K562 treated with DMSO at 1 percent for 24 hours (cell line): ENCODE results near the gene ANHX. TPM values are rescaled to one million over a fixed set of nuclear protein-coding genes. Genes with fewer than 3 reads are reported as not detected.

Experiments
- total RNA-seq: library from RNA; unstranded; fragments of 300-600 nt; gene quantifications from 2 replicates; pipeline ENCODE4 v1.2.3, GENCODE V29; 2022; ENCODE audit warnings: low read depth; ENCODE audit not compliant: insufficient read depth

ANHX gene
- not detected in 2 replicates for total RNA-seq

DNA sequence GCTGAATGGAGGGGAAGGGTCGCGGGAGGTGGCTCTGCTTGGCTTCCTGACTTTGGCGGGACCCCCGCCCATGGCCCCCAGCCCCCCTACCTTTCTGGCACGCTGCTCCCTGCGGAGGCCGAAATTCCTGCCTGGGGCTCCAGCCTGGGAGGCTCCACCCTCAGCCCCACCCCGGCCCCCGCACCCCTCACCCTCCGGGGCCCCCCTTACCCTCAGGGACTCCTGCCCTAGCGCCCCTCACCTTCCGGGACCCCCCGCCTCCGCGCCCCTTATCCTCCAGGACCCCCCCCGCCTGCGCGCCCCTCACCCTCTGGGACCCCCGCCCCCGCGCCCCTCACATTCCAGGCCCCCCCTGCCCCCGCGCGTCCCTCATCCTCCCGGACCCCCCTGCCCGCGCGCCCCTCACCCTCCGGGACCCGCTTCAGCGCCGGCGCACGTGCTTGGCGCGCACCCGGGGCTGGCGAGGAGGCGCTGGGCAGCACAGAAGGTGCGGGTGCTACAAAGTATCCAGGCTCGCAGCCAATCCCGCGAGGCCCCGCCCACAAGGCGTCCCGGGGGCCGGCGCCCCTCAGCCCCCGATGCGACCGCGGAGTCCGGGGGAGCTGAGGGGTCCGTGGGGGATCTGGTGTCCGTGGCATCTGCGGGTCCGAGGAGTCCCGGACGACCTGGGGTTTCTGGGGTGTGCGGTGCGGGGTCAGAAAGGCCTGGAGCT, at the start of gene ANHX:
ANHX (minus strand) TSS at position 477 of the 712 bp plus-strand sequence. CDS start 1,521 bp downstream, outside the sequence.

DNA sequence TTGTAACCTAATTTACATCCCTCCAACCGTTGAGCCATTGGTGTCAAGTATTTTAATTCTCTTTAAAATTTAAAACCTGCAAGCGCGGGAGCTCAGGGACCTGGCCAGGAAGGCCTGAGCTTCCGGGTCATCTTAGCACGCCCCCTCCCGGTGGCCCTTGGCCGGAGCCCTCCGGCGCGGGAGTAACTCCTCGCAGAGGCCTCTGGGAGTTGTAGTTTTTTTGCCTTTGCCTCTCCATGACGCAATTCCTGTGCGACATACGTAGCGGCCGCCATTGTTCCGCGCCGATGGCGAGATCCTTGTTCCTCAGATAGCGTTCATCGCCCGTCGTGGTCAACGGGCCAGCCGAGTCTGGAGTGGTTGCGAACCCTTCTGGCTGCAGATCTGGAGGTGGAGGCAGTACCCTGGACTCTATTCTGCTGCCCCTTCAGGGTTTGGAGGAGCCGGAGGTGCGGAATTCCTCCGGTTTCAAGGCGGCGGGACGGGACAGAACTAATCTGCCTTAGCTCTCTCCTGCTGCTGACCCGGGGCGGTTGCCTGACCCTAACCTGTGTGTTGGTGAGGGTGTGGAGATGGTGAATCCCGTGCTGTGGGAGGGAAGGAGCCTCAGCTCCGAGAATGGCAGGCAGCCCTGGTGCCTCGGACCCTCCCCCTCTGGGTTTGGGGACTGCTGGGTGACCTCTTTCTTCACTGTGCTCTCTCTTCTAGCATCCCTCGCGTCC, 54.3 kb downstream of the ANHX start, which contains the start of gene ZNF268:
ZNF268 (plus strand) TSS at position 258 of the 722 bp plus-strand sequence. CDS start 503 bp downstream, outside the sequence.

Other genes with a start within 250 kb of the ANHX start
- 4.5 and 6.0 TPM in 2 replicates for gene ZNF26, start 249.5 kb downstream of the ANHX start, total RNA-seq
- 3.7 and 6.0 TPM in 2 replicates for gene ZNF84, start 198.4 kb downstream of the ANHX start, total RNA-seq
- 3.0 and 6.0 TPM in 2 replicates for gene ZNF140, start 155.0 kb downstream of the ANHX start, total RNA-seq
- gene ZNF891, start 105.6 kb downstream of the ANHX start, total RNA-seq, result 0.23 and 0.25 TPM in 2 replicates
- 2.6 and 6.5 TPM in 2 replicates for gene ZNF10, start 105.2 kb downstream of the ANHX start, total RNA-seq
- 6.8 and 8.0 TPM in 2 replicates for gene ZNF268, start 54.4 kb downstream of the ANHX start, total RNA-seq